Neural cell (in vitro differentiated cells): ENCODE results near the gene GPR119. TPM values are rescaled to one million over a fixed set of nuclear protein-coding genes. Genes with fewer than 3 reads are reported as not detected.

Experiments
- H2AFZ ChIP-seq: fragments of 200-600, 300-800 bp; sonication (generic), shearing (Covaris generic); 2 replicates; pipeline ENCODE4 v1.6.0; 2014; ENCODE audit warnings: low read depth, mild to moderate bottlenecking, antibody characterized with exemption, low read length, moderate library complexity
- H3F3A ChIP-seq: fragments of 200-600 bp; shearing (Covaris generic); 2 replicates; pipeline ENCODE4 v1.6.1; 2016; ENCODE audit warnings: mild to moderate bottlenecking, moderate library complexity, mixed read lengths, antibody characterized with exemption, low read length; ENCODE audit not compliant: insufficient read depth, poor library complexity, severe bottlenecking
- H3K27ac ChIP-seq: fragments of 200-600, 300-800 bp; sonication (generic), shearing (Covaris generic); 2 replicates; pipeline ENCODE4 v1.5.1; 2014; ENCODE audit warnings: mild to moderate bottlenecking, low read length, moderate library complexity
- H3K27me3 ChIP-seq: fragments of 300-800, 200-600 bp; sonication (generic), shearing (Covaris generic); 2 replicates; pipeline ENCODE4 v1.6.0; 2014; ENCODE audit warnings: mild to moderate bottlenecking, low read depth, low read length, moderate library complexity; ENCODE audit not compliant: insufficient read depth
- H3K36me3 ChIP-seq: fragments of 300-800, 200-600 bp; sonication (generic), shearing (Covaris generic); 2 replicates; pipeline ENCODE4 v1.5.1; 2014; ENCODE audit warnings: mild to moderate bottlenecking, antibody characterized with exemption, low read length, moderate library complexity; ENCODE audit not compliant: insufficient read depth
- H3K4me2 ChIP-seq: fragments of 300-800, 200-600 bp; sonication (generic), shearing (Covaris generic); 2 replicates; pipeline ENCODE4 v1.6.0; 2014; ENCODE audit warnings: mild to moderate bottlenecking, low read length
- H3K4me3 ChIP-seq: fragments of 300-800, 200-600 bp; sonication (generic), shearing (Covaris generic); 2 replicates; pipeline ENCODE4 v1.5.1; 2014; ENCODE audit warnings: mild to moderate bottlenecking, low read length, moderate library complexity
- H3K79me2 ChIP-seq: fragments of 200-600 bp; shearing (Covaris generic); replicated peaks from 2 replicates; pipeline ENCODE4 v1.6.0; 2014; ENCODE audit warnings: mild to moderate bottlenecking, low read length, moderate library complexity; ENCODE audit not compliant: insufficient read depth
- H3K9ac ChIP-seq: fragments of 300-800, 200-600 bp; sonication (generic), shearing (Covaris generic); 2 replicates; pipeline ENCODE4 v1.6.1; 2016; ENCODE audit warnings: mild to moderate bottlenecking, low read length, mixed read lengths
- H3K9me2 ChIP-seq: fragments of 200-600 bp; shearing (Covaris generic); 2 replicates; pipeline ENCODE4 v1.6.1; 2016; ENCODE audit warnings: mild to moderate bottlenecking, low read length, mixed read lengths; ENCODE audit not compliant: insufficient read depth
- H3K9me3 ChIP-seq: fragments of 200-600, 300-800 bp; sonication (generic), shearing (Covaris generic); 2 replicates; pipeline ENCODE4 v1.6.1; 2016; ENCODE audit warnings: mild to moderate bottlenecking, mixed run types, low read length, moderate library complexity, mixed read lengths
- H4K20me1 ChIP-seq: fragments of 200-600 bp; shearing (Covaris generic); 2 replicates; pipeline ENCODE4 v1.6.1; 2016; ENCODE audit warnings: mild to moderate bottlenecking, mixed run types; ENCODE audit not compliant: insufficient read depth
- CTCF ChIP-seq: fragments of 450-650 bp; IDR thresholded peaks from 2 replicates; pipeline ENCODE4 v1.5.1; 2014; ENCODE audit warnings: antibody characterized with exemption, mild to moderate bottlenecking, moderate library complexity; ENCODE audit not compliant: poor library complexity, severe bottlenecking
- EP300 ChIP-seq: fragments of 450-650 bp; conservative IDR thresholded peaks from 2 replicates; pipeline ENCODE4 v1.6.1; 2014; ENCODE audit warnings: antibody characterized with exemption, mild to moderate bottlenecking, moderate library complexity; ENCODE audit not compliant: poor library complexity, severe bottlenecking
- EZH2 ChIP-seq: fragments of 200-600, 300-800 bp; shearing (Covaris generic), sonication (generic); IDR thresholded peaks from 2 replicates; pipeline ENCODE4 v1.6.1; 2014; ENCODE audit warnings: antibody characterized with exemption, low read length, borderline replicate concordance, mild to moderate bottlenecking; ENCODE audit not compliant: insufficient read depth, poor library complexity, severe bottlenecking
- MXI1 ChIP-seq: fragments of 450-650 bp; conservative IDR thresholded peaks from 2 replicates; pipeline ENCODE4 v1.6.1; 2014; ENCODE audit warnings: antibody characterized with exemption, mild to moderate bottlenecking; ENCODE audit not compliant: poor library complexity, severe bottlenecking
- POLR2AphosphoS5 ChIP-seq: IDR thresholded peaks from 2 replicates; pipeline ENCODE4 v1.6.1; 2012
- RAD21 ChIP-seq: fragments of 450-650 bp; conservative IDR thresholded peaks from 2 replicates; pipeline ENCODE4 v1.6.1; 2014; ENCODE audit warnings: antibody characterized with exemption, mild to moderate bottlenecking, moderate library complexity
- REST ChIP-seq: IDR thresholded peaks from 2 replicates; pipeline ENCODE4 v1.6.1; 2012; ENCODE audit warnings: borderline replicate concordance
- SMC3 ChIP-seq: fragments of 450-650 bp; conservative IDR thresholded peaks from 2 replicates; pipeline ENCODE4 v1.6.1; 2014; ENCODE audit warnings: antibody characterized with exemption, mild to moderate bottlenecking, moderate library complexity; ENCODE audit not compliant: poor library complexity
- TAF1 ChIP-seq: IDR thresholded peaks from 2 replicates; pipeline ENCODE4 v1.6.1; 2012; ENCODE audit warnings: low read depth
- polyA plus RNA-seq: library from polyadenylated mRNA; depleted of rRNA; stranded (reverse); fragments of >200 nt; gene quantifications from 2 replicates; pipeline ENCODE4 v1.2.3, GENCODE V29; 2014

GPR119 gene
- polyA plus RNA-seq, 1 donor from 2014 or later: not detected

GRCh38 chrX:130343411-130343810 lies 42.1 kb downstream of the GPR119 start:
- Histone ChIP-seq H3K9ac (no peak overlapping the region), H4K20me1 (no peaks in the 10 kb centered on the region), H3K79me2 (no peaks in the 10 kb centered on the region), H3K36me3 (no peaks in the 10 kb centered on the region), H3K9me2 (no peaks in the 10 kb centered on the region), H3F3A (no peaks in the 10 kb centered on the region), H3K27me3 (no peaks in the 10 kb centered on the region), H3K4me2 (no peak overlapping the region), H3K4me3 (no peak overlapping the region), H3K27ac (no peak overlapping the region), H2AFZ (no peak overlapping the region), H3K9me3 (no peaks in the 10 kb centered on the region)
- TF ChIP-seq CTCF (no peak), RAD21 (no peak), TAF1 (no peak), POLR2AphosphoS5 (no peak), MXI1 (no peak), EZH2 (no peak), REST (no peak), SMC3 (no peak), EP300 (no peak)

- Histone ChIP-seq H3K4me3 (peak overlapping the region; percentile 76), H4K20me1 (no peaks in the 10 kb centered on the region), H3K4me2 (peak overlapping the region; percentile 70), H3K27ac (peak overlapping the region; percentile 61), H3K9me2 (no peaks in the 10 kb centered on the region), H3K27me3 (no peaks in the 10 kb centered on the region), H3K9me3 (no peaks in the 10 kb centered on the region), H3K79me2 (no peaks in the 10 kb centered on the region), H2AFZ (no peak overlapping the region), H3K36me3 (no peaks in the 10 kb centered on the region), H3K9ac (peak overlapping the region; percentile 68), H3F3A (no peaks in the 10 kb centered on the region)
- TF ChIP-seq CTCF: no peak
- no peak for TF ChIP-seq EZH2
- TF ChIP-seq SMC3: no peak
- TF ChIP-seq MXI1: no peak
- TF ChIP-seq REST: no peak
- TF ChIP-seq POLR2AphosphoS5: no peak
- no peak for TF ChIP-seq EP300
- no peak for TF ChIP-seq RAD21
- no peak for TF ChIP-seq TAF1
Observed at GRCh38 chrX:130340271-130340670, 45.2 kb downstream of the GPR119 start.
